NCI-H2081 treated with DMSO at 0.1 percent for 48 hours (cell line): ENCODE results near the gene PTPN1.
"Not testable (repeated sequence)": the region's sequence is repeated elsewhere in the genome, so short reads cannot be mapped to it uniquely, and the experiment has no call there.

Experiments
- DNase-seq: peaks from one replicate; lab custom pipeline; 2025; lab: John Stamatoyannopoulos, UW

PTPN1 gene

GRCh38 chr20:50610212-50610718 lies 100.1 kb downstream of the PTPN1 start:
- no peak for DNase-seq

GRCh38 chr20:50611128-50611810 lies 101.1 kb downstream of the PTPN1 start:
- DNase-seq: no peak

GRCh38 chr20:50613438-50614169 lies 103.4 kb downstream of the PTPN1 start:
- no peak for DNase-seq

- no peak for DNase-seq
Measured at GRCh38 chr20:50615407-50615806, 105.2 kb downstream of the PTPN1 start.

GRCh38 chr20:50617022-50617421 lies 106.8 kb downstream of the PTPN1 start:
- DNase-seq: no peak

- no peak for DNase-seq
Measured at GRCh38 chr20:50618537-50618936, 108.4 kb downstream of the PTPN1 start.

- not testable (repeated sequence) for DNase-seq
Measured at GRCh38 chr20:50620459-50620858, 110.3 kb downstream of the PTPN1 start.

GRCh38 chr20:50621068-50621665 lies 111.0 kb downstream of the PTPN1 start:
- no peak for DNase-seq

GRCh38 chr20:50624351-50625016 lies 114.3 kb downstream of the PTPN1 start:
- peak; percentile 57 for DNase-seq

GRCh38 chr20:50625986-50626677 lies 115.9 kb downstream of the PTPN1 start:
- no peak for DNase-seq

GRCh38 chr20:50627747-50628146 lies 117.6 kb downstream of the PTPN1 start:
- DNase-seq: no peak

- no peak for DNase-seq
Measured at GRCh38 chr20:50628332-50628731, 118.1 kb downstream of the PTPN1 start.

- DNase-seq: no peak
Measured at GRCh38 chr20:50628853-50629669, 118.9 kb downstream of the PTPN1 start.

- no peak for DNase-seq
Measured at GRCh38 chr20:50629670-50630045, 119.5 kb downstream of the PTPN1 start.

GRCh38 chr20:50630578-50631263 lies 120.5 kb downstream of the PTPN1 start:
- DNase-seq: no peak

GRCh38 chr20:50632236-50632635 lies 122.1 kb downstream of the PTPN1 start:
- DNase-seq: no peak

GRCh38 chr20:50632701-50633100 lies 122.5 kb downstream of the PTPN1 start:
- no peak for DNase-seq

GRCh38 chr20:50633361-50633760 lies 123.2 kb downstream of the PTPN1 start:
- DNase-seq: no peak

GRCh38 chr20:50634191-50634590 lies 124.0 kb downstream of the PTPN1 start:
- DNase-seq: no peak
